ENCODE data around the gene LILRA5.
"Not testable (repeated sequence)": the region's sequence is repeated elsewhere in the genome, so short reads cannot be mapped to it uniquely, and the experiment has no call there.

LILRA5 gene

GRCh38 chr19:54312436-54313377 lies at the start of gene LILRA5:
TSS of gene LILRA5 (minus strand) at chr19:54313166. CDS start at chr19:54313019, 147 bp downstream.
- DNase-seq: no peak

DNA sequence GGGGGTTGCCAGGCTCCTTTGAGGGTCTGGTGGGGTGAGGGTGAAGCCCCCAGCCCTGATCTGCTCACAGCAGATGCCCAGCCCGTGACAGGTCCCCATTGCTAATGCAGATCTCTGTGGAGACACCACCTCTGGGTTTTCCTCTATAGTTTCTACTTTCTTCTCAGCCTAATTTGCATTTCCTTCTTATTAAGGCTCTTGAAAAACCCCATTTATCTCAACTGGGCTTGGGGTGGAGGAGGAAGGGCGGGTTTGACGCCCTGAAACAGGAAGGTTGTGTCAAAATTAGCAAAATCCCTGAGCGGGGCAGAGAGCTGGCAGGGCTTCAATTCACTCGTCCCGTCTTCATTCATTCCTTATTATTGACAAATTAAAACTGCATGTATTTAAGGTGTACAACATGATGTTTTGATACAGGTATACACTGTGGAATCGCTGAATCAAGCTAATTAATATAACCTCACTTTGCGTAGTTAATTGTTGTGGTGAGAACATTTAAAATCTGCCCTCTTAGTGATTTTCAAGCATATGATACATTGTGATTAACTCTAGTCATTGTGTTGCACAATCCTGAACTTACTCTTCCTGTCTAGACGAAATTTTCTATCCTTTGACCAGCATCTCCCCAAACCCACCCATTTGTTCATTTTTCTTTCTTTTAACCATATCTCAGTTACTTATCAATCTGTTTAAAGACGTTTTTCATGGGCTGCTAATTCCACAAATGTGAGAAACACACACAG lies 48.9 kb upstream of the LILRA5 start:
- not testable (repeated sequence) for DNase-seq

DNA sequence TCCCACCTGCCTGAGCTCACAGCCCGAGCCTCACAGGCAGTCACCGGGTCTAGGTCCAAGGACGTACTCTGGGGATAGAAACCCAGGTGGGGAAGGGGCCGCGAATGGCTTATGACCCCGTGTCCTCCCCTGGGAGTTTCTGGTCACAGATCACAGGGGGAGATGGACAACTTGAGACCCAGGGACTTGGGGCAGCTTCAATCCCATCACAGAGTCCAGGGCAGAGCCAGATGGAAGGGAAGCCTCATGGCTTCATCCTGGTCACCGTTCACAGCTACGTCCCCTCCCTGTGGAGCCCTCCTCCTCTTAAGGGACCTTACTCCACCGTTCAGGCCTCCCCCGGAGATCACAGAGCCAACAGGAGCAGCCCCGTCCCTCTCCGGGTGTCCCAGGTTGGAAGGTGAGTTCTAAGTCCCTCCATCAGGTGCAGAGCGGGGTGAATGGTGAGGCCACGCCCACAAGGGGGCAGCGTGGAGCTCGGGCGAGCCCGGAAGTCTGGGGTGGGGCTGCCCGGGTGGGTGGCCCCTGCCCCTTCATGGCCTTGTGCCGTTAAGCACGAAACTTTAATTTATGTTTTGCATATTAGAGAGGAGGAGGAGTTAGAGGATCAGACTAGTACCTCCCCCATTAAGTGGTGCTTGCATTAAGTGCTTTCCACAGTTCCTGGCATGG lies 46.3 kb upstream of the LILRA5 start:
- not testable (repeated sequence) for DNase-seq

GRCh38 chr19:54357381-54357780 lies 44.4 kb upstream of the LILRA5 start:
- DNase-seq: no peak

- DNase-seq: no peak
These were observed 43.6 kb upstream of the LILRA5 start for GRCh38 chr19:54356444-54357056.

- no peak for DNase-seq
These were observed 42.7 kb upstream of the LILRA5 start for GRCh38 chr19:54355675-54356074.

GRCh38 chr19:54354761-54355160 lies 41.8 kb upstream of the LILRA5 start:
- no peak for DNase-seq

DNA sequence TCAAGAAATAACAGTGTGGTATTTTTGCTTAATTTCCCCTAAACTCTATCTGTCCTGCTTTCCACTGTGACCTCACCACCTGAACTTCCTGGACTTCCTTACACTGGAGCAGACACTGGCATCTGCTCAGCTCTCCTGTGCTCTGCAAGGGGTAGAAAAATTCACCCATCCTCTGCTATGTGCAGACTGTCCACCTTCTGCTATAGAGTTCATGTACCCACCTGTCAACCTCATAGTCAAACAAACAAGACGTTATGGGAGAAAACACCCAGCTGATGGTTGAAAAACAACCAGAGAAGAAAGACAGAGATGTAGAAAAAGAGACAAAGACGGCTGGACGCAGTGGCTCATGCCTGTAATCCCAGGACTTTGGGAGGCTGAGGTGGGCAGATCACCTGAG lies 39.6 kb upstream of the LILRA5 start:
- no peak for DNase-seq

DNA sequence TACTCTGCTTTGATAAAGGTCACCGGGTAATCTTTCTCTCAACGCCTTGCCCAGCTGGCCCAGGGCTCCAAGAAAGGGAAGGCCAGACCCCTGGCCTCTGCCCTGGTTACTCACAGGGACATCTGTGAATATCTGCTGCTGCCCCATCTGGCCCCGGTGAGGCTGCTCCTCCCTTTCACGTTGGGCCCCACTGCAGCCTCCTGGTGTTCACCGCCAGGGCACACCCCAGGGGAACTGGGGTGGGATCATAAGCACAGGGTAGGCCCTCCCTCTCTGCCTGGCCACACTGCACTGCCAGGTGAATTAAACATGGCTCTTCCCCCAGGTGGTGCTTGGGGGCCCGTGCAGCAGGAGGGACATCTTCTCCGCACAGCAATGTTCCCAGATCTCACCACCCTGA lies 39.1 kb upstream of the LILRA5 start:
- DNase-seq: no peak

- DNase-seq: no peak
These were observed 38.5 kb upstream of the LILRA5 start for GRCh38 chr19:54351474-54351873.

- no peak for DNase-seq
These were observed 33.0 kb upstream of the LILRA5 start for GRCh38 chr19:54345938-54346386.

DNA sequence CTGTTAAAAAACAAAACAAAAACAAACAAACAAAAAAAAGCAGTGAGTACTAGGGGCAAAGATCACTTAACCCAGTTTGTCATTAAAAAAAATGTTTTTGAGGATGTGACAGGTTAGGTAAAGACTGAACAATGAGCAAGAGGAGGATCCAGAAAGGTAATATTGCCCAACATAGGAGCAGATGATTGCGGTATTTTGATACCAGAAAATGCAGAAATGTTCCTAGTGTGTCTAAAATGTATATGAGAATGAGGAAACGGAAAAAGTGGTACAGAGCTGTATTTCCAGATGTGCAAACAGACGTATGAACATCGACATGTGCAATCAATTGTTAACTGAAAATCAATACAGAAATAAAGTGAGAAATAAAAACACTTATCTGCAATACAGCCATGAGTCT lies 30.9 kb upstream of the LILRA5 start:
- no peak for DNase-seq

DNA sequence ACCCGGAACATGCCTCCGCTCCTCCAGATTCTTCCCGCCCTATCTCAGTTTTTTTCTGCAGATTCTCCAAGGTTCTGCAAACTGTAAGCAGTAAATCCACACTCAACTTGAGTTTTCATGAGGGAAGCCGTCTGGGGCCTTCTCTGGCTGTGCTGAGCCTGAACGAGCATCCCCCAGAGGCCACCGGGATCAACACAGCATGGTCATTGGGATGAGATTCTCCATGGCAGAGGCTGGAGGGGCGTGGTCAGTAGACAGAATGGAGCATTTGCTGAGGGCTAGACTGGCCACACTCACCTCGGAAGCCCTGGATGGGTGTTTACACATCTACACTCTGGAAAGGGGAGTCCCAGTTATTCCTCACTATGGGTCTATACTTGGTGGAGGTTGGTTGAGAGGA lies 28.3 kb upstream of the LILRA5 start:
- DNase-seq: no peak

DNA sequence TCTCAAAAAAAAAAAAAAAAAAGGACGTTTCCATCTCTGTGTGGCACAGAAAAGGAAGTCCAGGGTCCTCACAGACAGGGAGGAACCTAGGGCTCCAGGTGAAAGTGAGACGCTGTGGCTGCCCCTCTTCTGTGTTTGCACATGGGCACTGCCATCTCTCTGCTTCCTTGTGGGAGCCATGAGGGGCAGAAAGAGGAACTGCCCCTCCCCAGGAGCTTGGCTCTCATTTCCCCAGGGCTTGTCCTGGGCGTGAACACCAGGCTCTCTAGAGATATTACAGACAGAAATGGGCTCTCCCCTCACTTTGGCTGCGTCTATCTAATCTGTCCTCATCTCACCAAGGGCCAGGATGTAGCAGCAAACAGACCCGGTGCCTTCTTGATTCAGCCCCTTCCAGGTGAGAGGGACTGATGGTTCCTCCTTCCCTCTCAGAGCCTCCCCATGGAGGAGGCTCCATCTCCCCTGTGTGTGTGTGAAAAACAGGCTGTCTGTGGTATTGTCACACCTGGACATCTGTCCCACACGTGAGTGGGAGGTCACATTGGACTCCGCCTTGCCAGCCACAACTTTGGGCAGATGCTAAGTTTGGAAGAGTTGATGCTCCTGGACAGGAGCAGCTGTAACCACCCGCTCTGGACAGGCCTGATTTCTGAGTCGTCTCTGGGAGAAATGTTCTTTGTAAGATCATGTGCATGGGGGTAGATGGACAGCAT lies 26.8 kb upstream of the LILRA5 start:
- DNase-seq: no peak

GRCh38 chr19:54338521-54338920 lies 25.6 kb upstream of the LILRA5 start:
- DNase-seq: no peak

- no peak for DNase-seq
These were observed 24.9 kb upstream of the LILRA5 start for GRCh38 chr19:54337858-54338230.

- DNase-seq: no peak
These were observed 24.2 kb upstream of the LILRA5 start for GRCh38 chr19:54336893-54337857.

DNA sequence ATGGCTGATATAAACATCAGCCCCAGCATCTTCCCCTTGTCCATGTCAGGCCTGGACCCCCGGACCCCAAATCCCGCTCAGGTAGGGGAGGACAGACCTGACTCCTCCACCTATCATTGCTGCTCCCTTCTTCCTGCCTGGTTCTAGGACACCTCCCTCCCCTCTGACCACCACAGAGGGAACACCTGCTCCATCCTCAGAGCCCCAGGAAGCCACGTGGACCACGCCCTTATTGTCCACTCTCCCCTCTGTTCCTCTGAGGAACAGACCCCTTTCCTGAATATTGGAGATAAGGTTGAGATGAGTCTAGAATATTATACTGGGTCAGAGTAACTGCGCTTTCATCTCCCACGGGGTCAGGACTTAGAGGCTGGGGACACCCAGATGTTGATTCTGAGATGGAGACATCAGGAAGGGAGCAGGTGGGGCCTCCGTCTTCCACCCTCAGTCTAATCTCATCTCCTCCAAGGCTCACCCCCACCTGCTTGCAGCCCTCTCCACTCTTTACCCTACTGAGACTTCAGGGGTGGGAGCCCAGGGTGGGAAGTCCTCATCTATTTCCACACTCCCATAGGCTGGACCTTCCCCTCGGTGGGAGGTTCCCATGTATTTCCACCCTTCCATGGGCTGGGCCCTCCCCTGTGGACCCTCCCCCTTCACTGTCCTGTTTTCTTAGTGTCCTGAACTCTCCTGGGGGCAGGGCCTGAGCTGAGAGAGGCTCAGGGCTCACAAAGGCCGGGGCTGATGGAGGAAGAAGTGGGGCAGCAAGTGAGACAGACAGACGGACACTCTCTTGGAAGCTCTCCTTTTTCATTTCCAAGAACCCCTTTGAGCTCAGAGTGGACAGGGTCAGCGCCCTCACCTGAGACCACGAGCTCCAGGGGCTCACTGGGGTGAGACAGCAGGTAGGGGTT lies 23.3 kb upstream of the LILRA5 start:
- no peak for DNase-seq

GRCh38 chr19:54335164-54335563 lies 22.2 kb upstream of the LILRA5 start:
- no peak for DNase-seq
